Left lung (tissue), 10 donors: ENCODE data around the gene MGAT4B. TPM values are rescaled to one million over a fixed set of nuclear protein-coding genes. Genes with fewer than 3 reads are reported as not detected.

Experiments
- ATAC-seq: fragments of 200-7000 bp; cut with Tn5 transposase; one replicate; pipeline ENCODE4 v1.9.1; 2020; ENCODE audit warnings: moderate library complexity
- DNase-seq, 4 donors: peaks; one replicate each; pipeline ENCODE4 v3.0.0-alpha.2; 2013 to 2020
- H3K27ac ChIP-seq, 2 donors: fragments of 200-600 bp; sonication (generic) in 1 of 2; one replicate each; pipeline versions ENCODE4 v1.5.0 to v1.8.0; 2020 to 2021
- H3K27me3 ChIP-seq, 2 donors: fragments of 200-600 bp; sonication (generic) in 1 of 2; one replicate each; pipeline versions ENCODE4 v1.5.0 to v1.8.0; 2020 to 2021
- H3K36me3 ChIP-seq, 2 donors: fragments of 200-600 bp; sonication (generic) in 1 of 2; one replicate each; pipeline versions ENCODE4 v1.5.0 to v1.8.0; 2020 to 2021
- H3K4me1 ChIP-seq, 2 donors: fragments of 200-600 bp; one replicate each; pipeline ENCODE4 v1.8.0; 2021
- H3K4me3 ChIP-seq, 2 donors: fragments of 200-600 bp; sonication (generic) in 1 of 2; one replicate each; pipeline versions ENCODE4 v1.5.0 to v1.8.0; 2020 to 2021; ENCODE audit warnings: mild to moderate bottlenecking in 1 of 2
- H3K9me3 ChIP-seq, 2 donors: fragments of 200-600 bp; sonication (generic) in 1 of 2; one replicate each; pipeline versions ENCODE4 v1.5.0 to v1.8.0; 2020 to 2021
- CTCF ChIP-seq, 2 donors: fragments of 200-600 bp; sonication (generic) in 1 of 2; IDR thresholded peaks; one replicate each; pipeline versions ENCODE4 v1.5.0 to v1.8.0; 2021; ENCODE audit warnings: antibody characterized with exemption in 2 of 2
- intact Hi-C, 2 donors: fragments of 100-400 bp; cut with DNase I; formaldehyde crosslinking; loops; one replicate each; pipeline versions ENCODE4 v1.11.2 to v1.14.2; 2022
- polyA plus RNA-seq, 6 donors: library from polyadenylated mRNA; unstranded; fragments of 120-200 nt; gene quantifications; one replicate each; pipeline ENCODE4 v1.2.1, GENCODE V29; 2013; ENCODE audit not compliant: insufficient read length in 6 of 6
- total RNA-seq, 2 donors: library from RNA; stranded (reverse); fragmentation: NEBNext Ultra II Directional; extraction: Animal tissue kit (Norgen Biotek cat#: 25700); gene quantifications; one replicate each; pipeline ENCODE4 v1.2.1, GENCODE V29; 2021
- donor health status: DM: no; HTN: yes; CAD: no.
- donor health status: DM: no; HTN: no; CAD: no.

MGAT4B gene
- total and polyA plus RNA-seq, 8 donors = 90.5 to 191 (median 108) TPM

- Histone ChIP-seq H3K27me3 (no peaks in the 10 kb centered on the region), H3K9me3 (peaks cover 0 to 12% of the 10 kb centered on the region in 2 donors), H3K4me1 (peaks cover 0 to 14% of the 10 kb centered on the region in 2 donors), H3K36me3 (peaks cover 0 to 61% of the 10 kb centered on the region in 2 donors), H3K4me3 (no peak overlapping the region), H3K27ac (no peak overlapping the region)
- no peak for TF ChIP-seq CTCF (IDR thresholded peaks at IDR 0.05)
- intact Hi-C loops = no loop called here
- DNase-seq = peak in 2 of 4 donors; percentile 24 to 82
- no peak for ATAC-seq
Observed at GRCh38 chr5:179840766-179841165, 34.1 kb upstream of the MGAT4B start.

- Histone ChIP-seq H3K4me3 (no peak overlapping the region), H3K27me3 (no peaks in the 10 kb centered on the region), H3K9me3 (peaks cover 0 to 7% of the 10 kb centered on the region in 2 donors), H3K27ac (no peak overlapping the region), H3K4me1 (peaks cover 0 to 14% of the 10 kb centered on the region in 2 donors), H3K36me3 (peaks cover 0 to 61% of the 10 kb centered on the region in 2 donors)
- ATAC-seq (no peak), DNase-seq (peak in 2 of 4 donors; percentile 11 to 54)
- no peak for TF ChIP-seq CTCF (IDR thresholded peaks at IDR 0.05)
- intact Hi-C loops = no loop called here
Observed at GRCh38 chr5:179840321-179840720, 33.7 kb upstream of the MGAT4B start.

- peak; percentile 42 for ATAC-seq
- Histone ChIP-seq H3K27me3 (no peaks in the 10 kb centered on the region), H3K36me3 (peaks cover 0 to 69% of the 10 kb centered on the region in 2 donors), H3K9me3 (peaks cover 0 to 1% of the 10 kb centered on the region in 2 donors), H3K27ac (peak overlapping the region in 1 of 2 donors; percentile 18), H3K4me3 (no peak overlapping the region), H3K4me1 (peaks cover 0 to 14% of the 10 kb centered on the region in 2 donors)
- peak in 2 of 4 donors; percentile 33 to 72 for DNase-seq
- intact Hi-C loops = no loop called here
- TF ChIP-seq CTCF (IDR thresholded peaks at IDR 0.05) = no peak
Observed at GRCh38 chr5:179839328-179840256, 32.9 kb upstream of the MGAT4B start.

- peak in 1 of 4 donors; percentile 44 for DNase-seq
- peaks cover 0 to 14% of the 10 kb centered on the region in 2 donors for H3K4me1 ChIP-seq
- H3K36me3 ChIP-seq = peaks cover 12 to 88% of the 10 kb centered on the region in 2 donors
- H3K27ac ChIP-seq = peak overlapping the region; percentile 19 to 46
- no peak overlapping the region for H3K4me3 ChIP-seq
- TF ChIP-seq CTCF (IDR thresholded peaks at IDR 0.05) = no peak
- no peaks in the 10 kb centered on the region for H3K9me3 ChIP-seq
- no peak for ATAC-seq
- intact Hi-C loops = no loop called here
- H3K27me3 ChIP-seq = no peaks in the 10 kb centered on the region
Observed at GRCh38 chr5:179837076-179838011, 30.7 kb upstream of the MGAT4B start.
